Endodermal cell (in vitro differentiated cells): ENCODE results near the gene CALML6. TPM values are rescaled to one million over a fixed set of nuclear protein-coding genes. Genes with fewer than 3 reads are reported as not detected.
A peak's percentile ranks its signal among the peaks of the same experiment; 100 is the strongest.
"Not testable (repeated sequence)": the region's sequence is repeated elsewhere in the genome, so short reads cannot be mapped to it uniquely, and the experiment has no call there.

ENCODE experiments used
- DNase-seq: peaks from one replicate; pipeline ENCODE4 v3.0.0-alpha.2; 2017
- H3K27ac ChIP-seq: 2 replicates; pipeline ENCODE4 v1.5.1; 2013; ENCODE audit warnings: mild to moderate bottlenecking, low read depth, low read length, moderate library complexity
- H3K27me3 ChIP-seq: 2 replicates; pipeline ENCODE4 v1.6.1; 2013; ENCODE audit warnings: mild to moderate bottlenecking, low read length, moderate library complexity; ENCODE audit not compliant: insufficient read depth, control insufficient read depth, poor library complexity, severe bottlenecking
- H3K36me3 ChIP-seq: 2 replicates; pipeline ENCODE4 v1.7.0; 2013; ENCODE audit warnings: mild to moderate bottlenecking, low read length, moderate library complexity; ENCODE audit not compliant: control insufficient read depth, insufficient read depth
- H3K4me1 ChIP-seq: one replicate; pipeline ENCODE4 v1.7.0; 2013; ENCODE audit warnings: low read length; ENCODE audit not compliant: control insufficient read depth, insufficient read depth
- H3K4me3 ChIP-seq: 2 replicates; pipeline ENCODE4 v1.5.1; 2013; ENCODE audit warnings: mild to moderate bottlenecking, low read length, moderate library complexity
- H3K9ac ChIP-seq: 2 replicates; pipeline ENCODE4 v1.6.1; 2013; ENCODE audit warnings: mild to moderate bottlenecking, low read length, moderate library complexity; ENCODE audit not compliant: poor library complexity, severe bottlenecking; ENCODE audit errors: extremely low read depth
- H3K9me3 ChIP-seq: 2 replicates; pipeline ENCODE4 v1.6.1; 2013; ENCODE audit warnings: mild to moderate bottlenecking, low read length, moderate library complexity; ENCODE audit not compliant: control insufficient read depth
- H3K27ac Mint-ChIP-seq: 2 replicates; pipeline ENCODE4 v1.8.0; 2020; ENCODE audit warnings: mixed read lengths
- H3K27me3 Mint-ChIP-seq: 2 replicates; pipeline ENCODE4 v1.8.0; 2021; ENCODE audit warnings: mild to moderate bottlenecking, mixed read lengths; ENCODE audit not compliant: insufficient read depth
- H3K36me3 Mint-ChIP-seq: 2 replicates; pipeline ENCODE4 v1.8.0; 2020; ENCODE audit warnings: low read depth, mixed read lengths
- H3K4me1 Mint-ChIP-seq: 2 replicates; pipeline ENCODE4 v1.8.0; 2020; ENCODE audit warnings: mixed read lengths
- H3K4me3 Mint-ChIP-seq: 2 replicates; pipeline ENCODE4 v1.8.0; 2020; ENCODE audit warnings: mild to moderate bottlenecking, moderate library complexity, mixed read lengths
- H3K9me3 Mint-ChIP-seq: 2 replicates; pipeline ENCODE4 v1.8.0; 2020; ENCODE audit warnings: mild to moderate bottlenecking, mixed read lengths
- CTCF ChIP-seq: fragments of 200-600 bp; sonication (generic); conservative IDR thresholded peaks from 2 replicates; pipeline ENCODE4 v1.5.0; 2021; ENCODE audit warnings: antibody characterized with exemption, mild to moderate bottlenecking
- WGBS, 2 experiments: methylation state at CpG; one replicate each; pipeline versions ENCODE4 v1.1.5 to v1.1.7; 2013; ENCODE audit warnings: missing lambda C conversion rate in 2 of 2, mixed read lengths in 1 of 2; ENCODE audit not compliant: insufficient coverage in 1 of 2, insufficient read length in 1 of 2; 5-methylcytosine and 5-hydroxymethylcytosine counted together
- total RNA-seq, 2 donors: library from RNA; stranded (reverse); fragmentation: NEBNext Ultra II Directional in 1 of 2; extraction: Animal tissue kit (Norgen Biotek cat#: 25700) in 1 of 2; gene quantifications; 2 replicates in 1 of 2; 3 replicates in 1 of 2; pipeline ENCODE4 v1.2.1, GENCODE V29; 2021

The CALML6 gene
- total RNA-seq, 2 donors from 2014 or later = 0.89 to 1.4 TPM

- H3K4me1 Mint-ChIP-seq = peaks cover 37% of the 10 kb centered on the region
- no peak overlapping the region for H3K9ac ChIP-seq
- H3K36me3 Mint-ChIP-seq = peaks cover 26% of the 10 kb centered on the region
- peaks cover 27% of the 10 kb centered on the region for H3K36me3 ChIP-seq
- peak overlapping the region; percentile 83 for H3K27ac Mint-ChIP-seq
- peak overlapping the region; percentile 20 for H3K4me3 ChIP-seq
- peak overlapping the region; percentile 3 for H3K27ac ChIP-seq
- peak; percentile 71 for DNase-seq
- H3K4me3 Mint-ChIP-seq = peak overlapping the region; percentile 36
- H3K9me3 Mint-ChIP-seq = no peaks in the 10 kb centered on the region
- peaks cover 3% of the 10 kb centered on the region for H3K4me1 ChIP-seq
- TF ChIP-seq CTCF = no peak
- no peaks in the 10 kb centered on the region for H3K27me3 Mint-ChIP-seq
- H3K27me3 ChIP-seq = no peaks in the 10 kb centered on the region
- 83 to 93% methylated on average over 4 of the region's 4 CpGs for WGBS, 2 experiments
- H3K9me3 ChIP-seq = no peaks in the 10 kb centered on the region
These were observed 31.8 kb upstream of the CALML6 start for GRCh38 chr1:1883092-1883873.

- H3K27ac ChIP-seq, H3K27me3 Mint-ChIP-seq, DNase-seq, H3K9ac ChIP-seq, H3K27me3 ChIP-seq, H3K9me3 Mint-ChIP-seq, H3K4me1 ChIP-seq, H3K9me3 ChIP-seq: not testable (repeated sequence)
- Mint-ChIP-seq H3K4me3 (peak overlapping the region; percentile 36), H3K27ac (peak overlapping the region; percentile 83), H3K36me3 (peaks cover 24% of the 10 kb centered on the region), H3K4me1 (peaks cover 34% of the 10 kb centered on the region)
- H3K36me3 ChIP-seq = peaks cover 21% of the 10 kb centered on the region
- WGBS, 2 experiments = 88 to 89% methylated on average over 6 to 11 of the region's 11 CpGs
- peak overlapping the region; percentile 20 for H3K4me3 ChIP-seq
These were observed 31.2 kb upstream of the CALML6 start for GRCh38 chr1:1883890-1884289.

GRCh38 chr1:1889090-1889750 is 25.8 kb upstream of the CALML6 start:
- 13 to 23% methylated on average over 8 to 9 of the region's 9 CpGs for WGBS, 2 experiments

More at GRCh38 chr1:1889090-1889750, 25.8 kb upstream of the CALML6 start:
- no peaks in the 10 kb centered on the region for H3K9me3 Mint-ChIP-seq
- peak overlapping the region; percentile 79 for H3K4me3 Mint-ChIP-seq
- H3K4me1 Mint-ChIP-seq = peaks cover 21% of the 10 kb centered on the region
- peaks cover 2% of the 10 kb centered on the region for H3K27me3 Mint-ChIP-seq
- H3K27ac Mint-ChIP-seq = peak overlapping the region; percentile 84
- no peak for DNase-seq
- peak overlapping the region; percentile 92 for H3K9ac ChIP-seq
- peak overlapping the region; percentile 93 for H3K27ac ChIP-seq
- H3K36me3 Mint-ChIP-seq = peaks cover 20% of the 10 kb centered on the region
- H3K4me3 ChIP-seq = peak overlapping the region; percentile 98
- H3K36me3 ChIP-seq = peaks cover 10% of the 10 kb centered on the region
- no peaks in the 10 kb centered on the region for H3K4me1 ChIP-seq
- no peaks in the 10 kb centered on the region for H3K27me3 ChIP-seq
- H3K9me3 ChIP-seq = no peaks in the 10 kb centered on the region
- TF ChIP-seq CTCF = no peak
